Activated naive CD8-positive, alpha-beta T cell treated with anti-CD3 and anti-CD28 coated beads for 36 hours (primary cell): ENCODE data around the gene RBM7. TPM values are rescaled to one million over a fixed set of nuclear protein-coding genes. Genes with fewer than 3 reads are reported as not detected.

Experiments
- DNase-seq: peaks from one replicate; pipeline ENCODE4 v3.0.0; 2021
- H3K27ac Mint-ChIP-seq: one replicate; pipeline ENCODE4 v1.8.0; 2022; ENCODE audit warnings: mild to moderate bottlenecking, moderate library complexity, mixed read lengths
- H3K27me3 Mint-ChIP-seq: one replicate; pipeline ENCODE4 v1.8.0; 2022; ENCODE audit warnings: mild to moderate bottlenecking, mixed read lengths
- H3K36me3 Mint-ChIP-seq: one replicate; pipeline ENCODE4 v1.8.0; 2021; ENCODE audit warnings: mild to moderate bottlenecking, mixed read lengths
- H3K4me1 Mint-ChIP-seq: one replicate; pipeline ENCODE4 v1.8.0; 2021; ENCODE audit warnings: mixed read lengths
- H3K4me3 Mint-ChIP-seq: one replicate; pipeline ENCODE4 v1.8.0; 2022; ENCODE audit warnings: mild to moderate bottlenecking, moderate library complexity, mixed read lengths
- H3K9me3 Mint-ChIP-seq: one replicate; pipeline ENCODE4 v1.8.0; 2022; ENCODE audit warnings: mixed read lengths
- total RNA-seq, 2 experiments: library from RNA; stranded (reverse); gene quantifications; one replicate each; pipeline ENCODE4 v1.2.3, GENCODE V29; 2021

The RBM7 gene
- total RNA-seq, 2 experiments from 2014 or later = 45.4 to 47.3 TPM

- Mint-ChIP-seq H3K4me1 (no peaks in the 10 kb centered on the region), H3K4me3 (no peak overlapping the region), H3K27ac (no peak overlapping the region), H3K36me3 (peaks cover 14% of the 10 kb centered on the region), H3K9me3 (peaks cover 8% of the 10 kb centered on the region), H3K27me3 (no peaks in the 10 kb centered on the region)
- no peak for DNase-seq
Measured at GRCh38 chr11:114426280-114426679, 25.8 kb downstream of the RBM7 start.

- Mint-ChIP-seq H3K4me3 (no peak overlapping the region), H3K27me3 (no peaks in the 10 kb centered on the region), H3K9me3 (no peaks in the 10 kb centered on the region), H3K27ac (no peak overlapping the region), H3K36me3 (peaks cover 6% of the 10 kb centered on the region), H3K4me1 (no peaks in the 10 kb centered on the region)
- no peak for DNase-seq
Measured at GRCh38 chr11:114430290-114430689, 29.8 kb downstream of the RBM7 start.

- no peaks in the 10 kb centered on the region for H3K9me3 Mint-ChIP-seq
- H3K4me1 Mint-ChIP-seq = no peaks in the 10 kb centered on the region
Measured at GRCh38 chr11:114432893-114433292, 32.4 kb downstream of the RBM7 start.

DNA sequence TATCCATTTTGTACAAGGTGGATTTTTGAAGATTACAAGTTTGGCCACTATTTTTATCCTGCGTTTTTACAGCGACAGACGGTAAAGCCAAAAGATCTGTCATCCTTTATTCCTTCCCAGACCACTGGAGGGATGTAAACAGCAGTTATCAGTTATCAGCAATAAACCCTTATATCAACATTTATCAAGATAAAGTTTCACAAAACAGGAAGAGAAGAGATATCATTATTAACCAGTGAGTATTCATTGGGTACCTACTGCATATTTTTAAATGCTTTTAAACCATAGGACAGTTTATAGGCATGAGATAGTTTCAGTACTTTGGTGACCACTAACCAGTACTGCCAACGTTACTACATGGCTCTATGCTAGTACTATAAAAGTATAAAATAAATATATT, 32.9 kb downstream of the RBM7 start:
- H3K9me3 Mint-ChIP-seq = no peaks in the 10 kb centered on the region
- H3K36me3 Mint-ChIP-seq = peaks cover 2% of the 10 kb centered on the region
- no peak overlapping the region for H3K4me3 Mint-ChIP-seq
- no peaks in the 10 kb centered on the region for H3K27me3 Mint-ChIP-seq
- H3K4me1 Mint-ChIP-seq = no peaks in the 10 kb centered on the region
- no peak for DNase-seq
- H3K27ac Mint-ChIP-seq = no peak overlapping the region

More at GRCh38 chr11:114432893-114433292, 32.4 kb downstream of the RBM7 start:
- H3K4me3 Mint-ChIP-seq = no peak overlapping the region
- no peaks in the 10 kb centered on the region for H3K27me3 Mint-ChIP-seq
- DNase-seq = no peak
- peaks cover 2% of the 10 kb centered on the region for H3K36me3 Mint-ChIP-seq
- H3K27ac Mint-ChIP-seq = no peak overlapping the region

GRCh38 chr11:114438303-114438702, 37.8 kb downstream of the RBM7 start:
- peaks cover 24% of the 10 kb centered on the region for H3K4me1 Mint-ChIP-seq
- no peaks in the 10 kb centered on the region for H3K27me3 Mint-ChIP-seq
- no peak for DNase-seq
- H3K36me3 Mint-ChIP-seq = peaks cover 7% of the 10 kb centered on the region
- no peak overlapping the region for H3K4me3 Mint-ChIP-seq
- H3K9me3 Mint-ChIP-seq = no peaks in the 10 kb centered on the region
- H3K27ac Mint-ChIP-seq = no peak overlapping the region

DNA sequence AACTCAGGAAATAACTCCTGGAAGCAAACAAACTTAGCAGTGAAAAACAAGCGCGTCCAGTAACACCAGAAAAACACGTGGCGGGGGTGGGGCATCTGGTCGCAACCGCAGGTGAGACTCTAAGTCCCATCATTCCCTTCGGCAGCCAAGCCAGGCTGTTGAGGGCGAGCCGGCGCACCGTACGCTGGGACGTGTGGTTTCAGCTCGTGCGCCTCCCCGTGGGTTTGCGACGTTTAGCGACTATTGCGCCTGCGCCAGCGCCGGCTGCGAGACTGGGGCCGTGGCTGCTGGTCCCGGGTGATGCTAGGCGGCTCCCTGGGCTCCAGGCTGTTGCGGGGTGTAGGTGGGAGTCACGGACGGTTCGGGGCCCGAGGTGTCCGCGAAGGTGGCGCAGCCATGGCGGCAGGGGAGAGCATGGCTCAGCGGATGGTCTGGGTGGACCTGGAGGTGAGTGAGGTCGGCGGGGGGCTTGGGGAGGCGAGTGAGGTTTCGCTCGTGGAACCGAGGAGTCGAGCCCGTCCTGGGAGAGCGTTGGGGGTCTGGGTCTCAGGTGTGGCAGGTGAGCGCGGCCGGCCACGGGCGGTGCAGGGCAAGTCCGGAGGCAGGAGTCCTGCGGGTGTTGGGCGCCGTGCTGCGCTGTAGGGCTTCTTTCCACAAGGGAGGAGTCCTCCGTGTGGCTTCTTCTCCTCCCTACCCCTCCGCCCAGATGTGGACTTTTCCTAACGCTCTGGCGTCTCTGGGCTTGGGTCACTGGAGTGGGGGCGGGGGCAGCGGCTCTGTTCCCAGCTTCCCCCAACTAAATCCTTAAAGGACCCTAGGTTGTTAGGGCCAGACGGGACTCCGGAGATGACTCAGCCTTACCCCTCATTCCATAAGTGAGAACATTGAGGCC, 39.0 kb downstream of the RBM7 start, which contains the start of gene REXO2:
TSS of gene REXO2 (plus strand) at position 239 of the 892 bp plus-strand sequence. CDS start at position 301, 62 bp downstream.
- Mint-ChIP-seq H3K27ac (peak within 1 kb of the TSS; percentile 89), H3K9me3 (no peaks in the 10 kb centered on the region), H3K4me3 (peak within 1 kb of the TSS; percentile 98), H3K27me3 (no peaks in the 10 kb centered on the region), H3K4me1 (peaks cover 24% of the 10 kb centered on the region), H3K36me3 (peaks cover 7% of the 10 kb centered on the region)
- DNase-seq = peak; percentile 92

DNA sequence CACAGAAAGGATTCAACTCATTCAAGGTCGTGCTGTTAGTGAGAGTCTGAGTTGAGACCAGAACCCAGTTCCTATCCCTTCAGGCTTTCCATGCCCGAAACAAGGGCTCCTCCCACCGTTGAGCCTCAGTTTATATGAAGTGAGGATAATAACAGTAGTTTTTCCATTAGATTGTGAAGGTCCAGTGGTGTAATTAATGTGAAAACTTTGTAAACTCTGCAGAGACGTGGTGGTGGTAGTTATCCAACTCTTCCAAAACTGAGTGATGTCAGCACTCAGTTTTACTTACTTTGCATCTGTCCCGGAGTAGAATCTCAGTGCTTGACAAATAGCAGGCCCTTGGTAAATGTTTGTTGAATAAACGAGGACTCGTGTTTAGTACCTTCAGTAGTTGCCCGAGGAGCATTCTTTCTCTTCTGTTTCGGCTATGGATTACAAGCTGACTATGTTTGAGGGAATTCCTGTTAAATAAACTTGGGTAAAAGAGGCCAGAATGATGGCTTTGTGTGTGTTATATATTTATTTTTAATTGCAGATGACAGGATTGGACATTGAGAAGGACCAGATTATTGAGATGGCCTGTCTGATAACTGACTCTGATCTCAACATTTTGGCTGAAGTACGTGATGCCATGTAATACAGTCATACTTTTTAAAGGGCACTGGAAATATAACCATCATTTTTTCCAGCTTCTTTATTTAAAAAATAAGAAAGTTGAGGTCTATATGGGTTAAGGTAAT, 39.8 kb downstream of the RBM7 start:
- peak overlapping the region; percentile 98 for H3K4me3 Mint-ChIP-seq
- H3K27me3 Mint-ChIP-seq = no peaks in the 10 kb centered on the region
- peaks cover 24% of the 10 kb centered on the region for H3K4me1 Mint-ChIP-seq
- peak overlapping the region; percentile 89 for H3K27ac Mint-ChIP-seq
- DNase-seq = no peak
- H3K9me3 Mint-ChIP-seq = no peaks in the 10 kb centered on the region
- peaks cover 10% of the 10 kb centered on the region for H3K36me3 Mint-ChIP-seq

DNA sequence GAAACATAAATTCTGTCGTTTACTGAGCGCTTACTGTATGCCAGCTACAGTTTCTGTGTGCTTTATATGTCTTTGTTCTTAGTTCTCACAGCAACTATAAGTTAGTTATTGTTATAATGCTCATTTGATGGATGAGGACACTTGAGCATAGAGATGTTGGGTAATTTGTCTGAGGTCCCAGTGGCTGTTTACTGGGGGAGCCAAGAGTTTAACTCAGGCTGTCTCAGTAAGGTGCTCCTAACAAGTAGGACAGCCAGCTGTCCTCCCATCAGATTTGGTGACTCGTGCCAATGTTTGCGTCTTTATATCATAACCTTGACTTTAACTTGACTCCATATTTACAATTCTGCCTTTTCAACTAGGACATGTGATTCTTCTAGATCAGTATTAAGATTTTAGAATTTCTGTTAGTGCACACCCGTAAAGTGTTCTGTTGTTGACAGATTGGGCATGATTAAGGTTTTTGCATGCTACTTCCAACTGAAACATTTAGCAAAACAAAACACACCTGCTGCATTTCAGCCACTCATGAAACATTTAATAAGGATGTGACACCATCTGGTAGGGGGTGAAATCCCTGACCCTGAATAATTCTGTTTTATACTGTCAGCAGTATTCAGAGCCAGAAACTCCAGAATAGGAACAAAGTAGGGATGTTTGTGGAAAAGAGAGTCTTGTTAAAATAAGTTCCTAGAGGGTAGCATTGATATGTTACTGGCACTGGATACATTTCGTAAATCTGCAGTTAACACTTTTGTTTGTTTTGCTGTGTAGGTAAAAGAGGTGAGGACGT, 40.7 kb downstream of the RBM7 start:
- Mint-ChIP-seq H3K4me3 (no peak overlapping the region), H3K36me3 (peaks cover 11% of the 10 kb centered on the region), H3K9me3 (no peaks in the 10 kb centered on the region), H3K27ac (peak overlapping the region; percentile 8), H3K27me3 (no peaks in the 10 kb centered on the region), H3K4me1 (peaks cover 24% of the 10 kb centered on the region)
- no peak for DNase-seq

DNA sequence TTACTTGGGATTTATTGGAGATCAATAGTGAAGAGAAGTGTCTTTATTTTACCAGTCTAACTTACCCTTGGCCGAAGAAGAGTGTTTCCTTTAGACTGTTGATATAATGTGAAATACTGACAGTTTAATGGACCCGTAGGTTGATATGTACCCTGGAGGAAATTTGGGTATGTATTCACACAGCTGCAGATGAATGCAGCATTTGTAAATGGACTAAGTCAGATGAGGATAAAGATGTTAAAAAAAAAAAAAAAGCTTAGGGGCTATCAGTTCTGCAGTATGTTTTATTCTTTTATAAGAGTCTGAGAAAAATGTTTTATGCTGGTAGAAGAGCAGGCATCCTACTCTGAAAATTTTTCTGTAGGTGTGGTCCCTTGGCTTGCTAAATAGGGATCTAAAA, 41.5 kb downstream of the RBM7 start:
- no peak overlapping the region for H3K4me3 Mint-ChIP-seq
- no peak overlapping the region for H3K27ac Mint-ChIP-seq
- DNase-seq = no peak

DNA sequence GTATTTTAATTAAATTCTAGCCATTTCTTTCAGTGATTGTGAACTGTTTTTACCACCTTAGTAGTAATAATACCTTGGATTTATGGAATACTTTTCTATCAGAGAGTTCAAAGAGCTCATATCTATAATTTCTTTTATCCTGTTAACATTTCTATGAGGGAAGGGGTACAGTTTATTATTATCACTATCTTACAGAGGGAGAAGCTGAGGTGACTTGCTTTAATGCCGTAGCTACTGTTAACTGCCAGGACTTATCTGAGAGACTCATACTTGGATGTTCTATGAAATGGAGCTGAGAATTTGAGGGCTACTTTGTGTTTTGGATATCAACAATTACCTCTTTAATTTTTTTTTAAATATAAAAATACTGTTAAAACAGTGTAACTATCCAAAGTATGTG, 42.1 kb downstream of the RBM7 start:
- no peak overlapping the region for H3K27ac Mint-ChIP-seq
- peaks cover 24% of the 10 kb centered on the region for H3K4me1 Mint-ChIP-seq
- no peaks in the 10 kb centered on the region for H3K27me3 Mint-ChIP-seq
- H3K9me3 Mint-ChIP-seq = no peaks in the 10 kb centered on the region
- DNase-seq = no peak
- H3K36me3 Mint-ChIP-seq = peaks cover 21% of the 10 kb centered on the region
- H3K4me3 Mint-ChIP-seq = no peak overlapping the region

More for the DNA sequence above, 41.5 kb downstream of the RBM7 start:
- no peaks in the 10 kb centered on the region for H3K27me3 Mint-ChIP-seq
- peaks cover 17% of the 10 kb centered on the region for H3K36me3 Mint-ChIP-seq
- no peaks in the 10 kb centered on the region for H3K9me3 Mint-ChIP-seq
- H3K4me1 Mint-ChIP-seq = peaks cover 24% of the 10 kb centered on the region

DNA sequence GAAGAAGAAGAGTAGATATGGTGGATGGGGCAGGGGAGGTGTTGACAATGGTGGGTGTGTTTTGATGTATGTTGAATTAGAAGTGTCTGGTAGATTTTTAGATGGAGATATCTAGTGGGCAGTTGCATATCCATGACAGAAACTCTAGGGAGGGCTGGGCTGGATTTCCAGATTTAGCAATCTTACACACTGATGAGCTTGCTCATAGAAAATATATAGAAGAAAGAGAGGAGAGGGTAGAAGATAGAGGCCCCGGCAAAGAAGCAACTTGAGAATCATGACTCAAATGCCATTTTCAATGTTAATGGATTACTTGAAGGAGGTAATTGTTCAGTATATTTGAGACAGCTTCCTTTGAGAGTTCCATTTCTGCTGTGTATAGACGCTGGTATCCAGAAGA, 47.0 kb downstream of the RBM7 start:
- Mint-ChIP-seq H3K4me3 (no peak overlapping the region), H3K4me1 (no peaks in the 10 kb centered on the region), H3K27me3 (no peaks in the 10 kb centered on the region), H3K9me3 (no peaks in the 10 kb centered on the region), H3K36me3 (peaks cover 21% of the 10 kb centered on the region), H3K27ac (no peak overlapping the region)
- no peak for DNase-seq

DNA sequence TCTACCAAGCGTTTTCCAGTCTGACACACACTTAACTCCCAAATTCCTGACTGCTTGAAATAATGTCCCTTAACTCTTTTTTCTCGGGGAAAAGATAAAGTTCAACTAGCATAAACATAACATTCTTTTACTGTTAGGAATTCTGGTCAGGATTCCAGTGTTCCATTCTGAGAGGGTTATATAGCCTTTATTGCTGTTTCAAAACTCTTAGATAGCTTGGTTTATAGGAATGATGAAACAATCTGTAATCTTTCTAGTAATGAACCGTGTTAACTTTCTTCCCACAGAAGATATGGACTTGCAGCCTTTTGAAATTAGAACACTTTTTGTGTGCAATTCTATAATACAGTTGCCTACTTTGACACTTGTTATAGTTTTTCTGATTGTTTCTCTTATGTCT, 47.4 kb downstream of the RBM7 start:
- H3K27ac Mint-ChIP-seq = no peak overlapping the region
- H3K4me3 Mint-ChIP-seq = no peak overlapping the region
- DNase-seq = no peak
- H3K9me3 Mint-ChIP-seq = no peaks in the 10 kb centered on the region
- H3K36me3 Mint-ChIP-seq = peaks cover 21% of the 10 kb centered on the region
- no peaks in the 10 kb centered on the region for H3K27me3 Mint-ChIP-seq
- H3K4me1 Mint-ChIP-seq = no peaks in the 10 kb centered on the region

- no peak overlapping the region for H3K27ac Mint-ChIP-seq
- no peaks in the 10 kb centered on the region for H3K4me1 Mint-ChIP-seq
- peaks cover 24% of the 10 kb centered on the region for H3K36me3 Mint-ChIP-seq
- no peak for DNase-seq
- H3K9me3 Mint-ChIP-seq = no peaks in the 10 kb centered on the region
- no peak overlapping the region for H3K4me3 Mint-ChIP-seq
- H3K27me3 Mint-ChIP-seq = no peaks in the 10 kb centered on the region
Measured at GRCh38 chr11:114448749-114449482, 48.5 kb downstream of the RBM7 start.

DNA sequence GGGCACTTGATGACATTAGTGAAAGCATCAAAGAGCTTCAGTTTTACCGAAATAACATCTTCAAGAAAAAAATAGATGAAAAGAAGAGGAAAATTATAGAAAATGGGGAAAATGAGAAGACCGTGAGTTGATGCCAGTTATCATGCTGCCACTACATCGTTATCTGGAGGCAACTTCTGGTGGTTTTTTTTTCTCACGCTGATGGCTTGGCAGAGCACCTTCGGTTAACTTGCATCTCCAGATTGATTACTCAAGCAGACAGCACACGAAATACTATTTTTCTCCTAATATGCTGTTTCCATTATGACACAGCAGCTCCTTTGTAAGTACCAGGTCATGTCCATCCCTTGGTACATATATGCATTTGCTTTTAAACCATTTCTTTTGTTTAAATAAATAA, 49.4 kb downstream of the RBM7 start:
- no peaks in the 10 kb centered on the region for H3K9me3 Mint-ChIP-seq
- no peaks in the 10 kb centered on the region for H3K27me3 Mint-ChIP-seq
- no peaks in the 10 kb centered on the region for H3K4me1 Mint-ChIP-seq
- peaks cover 20% of the 10 kb centered on the region for H3K36me3 Mint-ChIP-seq
- no peak overlapping the region for H3K27ac Mint-ChIP-seq
- DNase-seq = no peak
- H3K4me3 Mint-ChIP-seq = no peak overlapping the region
